B cell (primary cell): Measurements from ENCODE around the gene DENND1C.

ENCODE experiments used
- EZH2 ChIP-seq: IDR thresholded peaks from 2 replicates; pipeline ENCODE4 v1.6.1; 2012; ENCODE audit warnings: borderline replicate concordance, low read depth, mild to moderate bottlenecking, moderate library complexity, low read length; ENCODE audit not compliant: insufficient read depth, poor library complexity, severe bottlenecking
- TF ChIP-seq, protein P1 (sequence below): fragments of 200-600 bp; IDR thresholded peaks from one replicate; pipeline ENCODE4 v1.8.0; 2022; ENCODE audit warnings: antibody characterized with exemption, mild to moderate bottlenecking

DNA sequence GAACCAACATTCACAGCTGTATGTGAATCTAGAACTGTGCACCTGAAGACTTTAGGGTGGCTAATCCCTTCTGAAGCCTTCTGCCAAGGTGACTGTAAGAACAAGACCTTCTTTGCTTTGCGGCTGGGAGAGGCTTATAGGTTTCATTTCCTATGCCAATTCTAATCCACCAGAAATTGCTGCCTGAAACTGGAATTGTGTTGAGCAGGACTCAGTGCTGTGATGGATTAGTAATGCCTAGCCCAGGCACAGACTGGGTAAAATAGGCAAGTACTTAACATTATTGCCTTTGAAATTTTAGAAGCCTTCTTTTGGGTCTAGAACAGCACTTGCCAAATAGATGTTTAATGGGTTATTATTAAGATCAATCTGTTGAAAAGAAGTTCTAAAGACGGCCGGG is 33.5 kb downstream of the DENND1C start:
- TF ChIP-seq, protein P1, sequence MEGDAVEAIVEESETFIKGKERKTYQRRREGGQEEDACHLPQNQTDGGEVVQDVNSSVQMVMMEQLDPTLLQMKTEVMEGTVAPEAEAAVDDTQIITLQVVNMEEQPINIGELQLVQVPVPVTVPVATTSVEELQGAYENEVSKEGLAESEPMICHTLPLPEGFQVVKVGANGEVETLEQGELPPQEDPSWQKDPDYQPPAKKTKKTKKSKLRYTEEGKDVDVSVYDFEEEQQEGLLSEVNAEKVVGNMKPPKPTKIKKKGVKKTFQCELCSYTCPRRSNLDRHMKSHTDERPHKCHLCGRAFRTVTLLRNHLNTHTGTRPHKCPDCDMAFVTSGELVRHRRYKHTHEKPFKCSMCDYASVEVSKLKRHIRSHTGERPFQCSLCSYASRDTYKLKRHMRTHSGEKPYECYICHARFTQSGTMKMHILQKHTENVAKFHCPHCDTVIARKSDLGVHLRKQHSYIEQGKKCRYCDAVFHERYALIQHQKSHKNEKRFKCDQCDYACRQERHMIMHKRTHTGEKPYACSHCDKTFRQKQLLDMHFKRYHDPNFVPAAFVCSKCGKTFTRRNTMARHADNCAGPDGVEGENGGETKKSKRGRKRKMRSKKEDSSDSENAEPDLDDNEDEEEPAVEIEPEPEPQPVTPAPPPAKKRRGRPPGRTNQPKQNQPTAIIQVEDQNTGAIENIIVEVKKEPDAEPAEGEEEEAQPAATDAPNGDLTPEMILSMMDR, result no peak
- TF ChIP-seq EZH2, result no peak
